Measurements from ENCODE around the gene SGK1.
A peak's percentile ranks its signal among the peaks of the same experiment; 100 is the strongest.
"Not testable (repeated sequence)": the region's sequence is repeated elsewhere in the genome, so short reads cannot be mapped to it uniquely, and the experiment has no call there.

Gene SGK1

DNA sequence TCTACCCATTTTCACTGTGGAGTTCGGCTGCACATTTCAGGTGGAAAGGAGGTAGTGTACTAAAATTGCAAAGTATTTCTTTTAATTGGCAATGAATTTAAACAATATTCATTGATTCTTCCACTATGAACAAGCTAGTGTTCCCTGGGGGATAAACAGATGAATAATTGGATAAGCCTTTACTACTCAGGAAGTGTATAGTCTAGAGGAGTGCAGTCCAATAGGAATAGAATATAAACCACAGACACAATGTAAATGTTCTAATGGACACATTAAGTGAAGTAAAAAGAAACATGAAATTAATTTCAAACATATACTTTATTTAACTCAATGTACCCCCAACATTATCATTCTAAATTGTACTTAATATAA is 28.7 kb downstream of the SGK1 start:
- Histone ChIP-seq H3K27me3 (replicated peaks; ENCODE audit: control insufficient read depth, insufficient read depth, low read length, poor library complexity, severe bottlenecking) (no peaks in the 10 kb centered on the region), H3K36me3 (ENCODE audit: control insufficient read depth, insufficient read depth, low read length) (no peaks in the 10 kb centered on the region), H3K4me1 (ENCODE audit: control insufficient read depth, insufficient read depth, low read length, poor library complexity, severe bottlenecking) (peaks cover 13% of the 10 kb centered on the region), H3K4me3 (ENCODE audit: insufficient read depth, low read depth, low read length, poor library complexity, severe bottlenecking) (no peak overlapping the region), H3K9me3 (ENCODE audit: control insufficient read depth, low read length) (no peaks in the 10 kb centered on the region), H3K27ac (ENCODE audit: insufficient read depth, low read length, poor library complexity, severe bottlenecking) (no peak overlapping the region)
- DNase-seq = no peak

DNA sequence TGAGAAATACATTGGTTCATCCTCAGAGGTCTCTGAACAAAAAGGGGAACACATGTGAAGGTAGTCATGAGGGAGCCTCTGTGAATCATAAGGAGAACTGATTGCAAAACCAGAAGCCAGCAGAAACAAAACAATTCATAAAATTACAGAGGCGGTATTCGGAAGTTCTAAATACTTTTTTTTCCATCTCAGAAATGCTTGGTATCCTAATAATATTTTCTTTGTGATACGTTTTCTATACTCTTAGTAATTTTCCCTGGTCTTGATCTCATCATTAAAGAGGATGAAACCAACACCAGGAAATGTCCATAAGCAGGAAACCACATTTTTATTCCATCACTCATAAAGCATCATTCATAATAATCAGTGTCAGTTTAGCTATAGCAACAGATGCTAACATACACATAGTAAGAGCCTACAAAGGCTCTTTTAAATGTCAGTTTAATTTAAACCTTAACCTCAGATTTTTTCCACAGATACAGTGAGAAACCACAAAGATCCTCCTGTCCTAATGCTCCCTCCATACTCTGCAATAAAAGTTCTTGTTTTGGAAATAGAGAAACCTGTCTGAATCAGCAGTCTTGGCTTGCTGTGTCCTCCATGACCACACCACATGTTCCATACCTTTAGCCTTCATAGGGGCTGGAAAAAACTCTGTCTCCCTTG is 29.2 kb downstream of the SGK1 start:
- no peak for DNase-seq
- no peak overlapping the region for H3K4me3 ChIP-seq (ENCODE audit: insufficient read depth, low read depth, low read length, poor library complexity, severe bottlenecking)
- no peak overlapping the region for H3K27ac ChIP-seq (ENCODE audit: insufficient read depth, low read length, poor library complexity, severe bottlenecking)
- no peaks in the 10 kb centered on the region for H3K27me3 ChIP-seq (replicated peaks; ENCODE audit: control insufficient read depth, insufficient read depth, low read length, poor library complexity, severe bottlenecking)
- no peaks in the 10 kb centered on the region for H3K36me3 ChIP-seq (ENCODE audit: control insufficient read depth, insufficient read depth, low read length)
- no peaks in the 10 kb centered on the region for H3K9me3 ChIP-seq (ENCODE audit: control insufficient read depth, low read length)
- H3K4me1 ChIP-seq (ENCODE audit: control insufficient read depth, insufficient read depth, low read length, poor library complexity, severe bottlenecking) = peaks cover 13% of the 10 kb centered on the region

DNA sequence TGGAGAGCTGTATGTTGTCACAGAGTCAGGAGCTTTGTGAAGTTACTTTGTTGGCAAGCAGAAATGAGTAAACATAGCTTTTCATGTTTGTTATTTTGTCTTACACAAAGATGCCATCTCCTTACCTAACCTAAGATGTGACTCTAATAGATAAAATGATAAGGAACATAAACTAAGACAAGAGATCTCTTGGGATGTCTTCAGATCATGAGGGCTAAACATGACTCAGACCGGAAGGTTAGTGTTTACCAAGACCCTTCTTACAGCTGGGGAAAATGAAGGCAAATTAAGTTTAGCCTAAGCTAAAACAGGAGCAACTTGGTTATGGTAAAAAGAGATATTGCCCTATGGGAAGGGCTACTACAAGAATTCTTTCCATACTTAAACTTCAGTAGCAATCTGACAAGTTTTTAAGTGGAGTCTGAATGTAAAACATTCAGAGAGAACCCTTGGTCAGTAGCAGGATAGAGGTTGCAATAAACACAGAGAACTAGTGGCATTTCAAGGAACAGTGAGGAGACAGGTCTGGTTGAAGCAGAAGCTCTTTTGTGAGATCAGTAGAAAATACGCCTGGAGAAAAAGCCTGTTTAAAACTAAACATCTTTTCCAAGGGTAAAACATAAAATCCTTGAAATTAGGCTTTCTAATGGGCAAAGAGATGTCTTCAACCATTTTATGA is 29.9 kb downstream of the SGK1 start:
- DNase-seq = no peak
- no peaks in the 10 kb centered on the region for H3K36me3 ChIP-seq (ENCODE audit: control insufficient read depth, insufficient read depth, low read length)
- H3K4me3 ChIP-seq (ENCODE audit: insufficient read depth, low read depth, low read length, poor library complexity, severe bottlenecking) = no peak overlapping the region
- H3K27me3 ChIP-seq (replicated peaks; ENCODE audit: control insufficient read depth, insufficient read depth, low read length, poor library complexity, severe bottlenecking) = no peaks in the 10 kb centered on the region
- H3K27ac ChIP-seq (ENCODE audit: insufficient read depth, low read length, poor library complexity, severe bottlenecking) = no peak overlapping the region
- peaks cover 13% of the 10 kb centered on the region for H3K4me1 ChIP-seq (ENCODE audit: control insufficient read depth, insufficient read depth, low read length, poor library complexity, severe bottlenecking)
- H3K9me3 ChIP-seq (ENCODE audit: control insufficient read depth, low read length) = no peaks in the 10 kb centered on the region

DNA sequence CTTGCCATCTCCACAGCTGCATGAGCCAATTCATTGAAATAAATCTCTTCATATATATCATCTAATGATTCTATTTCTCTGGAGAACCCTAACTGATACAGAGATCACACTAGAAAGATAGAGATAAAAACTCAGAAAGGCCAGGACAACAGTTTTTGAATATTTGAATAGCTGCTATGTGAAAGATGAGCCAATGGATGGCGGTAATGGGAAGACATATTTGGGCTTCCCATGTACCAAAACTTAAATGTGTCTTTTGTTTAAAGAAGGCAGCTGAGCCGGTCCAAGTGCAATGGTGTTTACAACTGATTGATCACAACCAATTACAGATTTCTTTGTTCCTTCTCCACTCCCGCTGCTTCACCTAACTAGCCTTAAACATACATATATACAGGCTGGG is 35.1 kb downstream of the SGK1 start:
- DNase-seq = no peak

DNA sequence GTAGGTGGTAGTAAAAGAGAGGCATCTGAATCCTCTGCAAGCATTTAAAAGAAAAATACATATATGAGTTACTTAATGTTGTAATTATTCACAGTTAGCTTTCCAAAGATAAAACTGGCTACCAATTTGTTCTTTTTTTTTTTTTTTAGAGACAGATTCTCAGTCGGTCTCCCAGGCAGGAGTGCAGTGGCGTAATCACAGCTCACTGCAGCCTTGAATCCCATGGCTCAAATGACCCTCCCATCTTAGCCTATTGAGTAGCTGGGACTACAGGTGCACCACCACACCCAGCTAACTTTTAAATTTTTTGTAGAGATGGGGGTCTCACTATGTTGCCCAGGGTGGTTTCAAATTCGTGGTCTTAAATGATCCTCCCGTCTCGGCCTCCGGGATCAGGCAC is 36.5 kb downstream of the SGK1 start:
- Histone ChIP-seq H3K4me3 (ENCODE audit: insufficient read depth, low read depth, low read length, poor library complexity, severe bottlenecking) (no peak overlapping the region), H3K27ac (ENCODE audit: insufficient read depth, low read length, poor library complexity, severe bottlenecking) (no peak overlapping the region), H3K36me3 (ENCODE audit: control insufficient read depth, insufficient read depth, low read length) (no peaks in the 10 kb centered on the region), H3K9me3 (ENCODE audit: control insufficient read depth, low read length) (no peaks in the 10 kb centered on the region), H3K27me3 (replicated peaks; ENCODE audit: control insufficient read depth, insufficient read depth, low read length, poor library complexity, severe bottlenecking) (no peaks in the 10 kb centered on the region), H3K4me1 (ENCODE audit: control insufficient read depth, insufficient read depth, low read length, poor library complexity, severe bottlenecking) (peaks cover 7% of the 10 kb centered on the region)
- DNase-seq = no peak

More for the DNA sequence above, 35.1 kb downstream of the SGK1 start:
- Histone ChIP-seq H3K9me3 (ENCODE audit: control insufficient read depth, low read length) (no peaks in the 10 kb centered on the region), H3K27ac (ENCODE audit: insufficient read depth, low read length, poor library complexity, severe bottlenecking) (no peak overlapping the region), H3K4me3 (ENCODE audit: insufficient read depth, low read depth, low read length, poor library complexity, severe bottlenecking) (no peak overlapping the region), H3K4me1 (ENCODE audit: control insufficient read depth, insufficient read depth, low read length, poor library complexity, severe bottlenecking) (peaks cover under 1% of the 10 kb centered on the region), H3K36me3 (ENCODE audit: control insufficient read depth, insufficient read depth, low read length) (no peaks in the 10 kb centered on the region), H3K27me3 (replicated peaks; ENCODE audit: control insufficient read depth, insufficient read depth, low read length, poor library complexity, severe bottlenecking) (no peaks in the 10 kb centered on the region)

DNA sequence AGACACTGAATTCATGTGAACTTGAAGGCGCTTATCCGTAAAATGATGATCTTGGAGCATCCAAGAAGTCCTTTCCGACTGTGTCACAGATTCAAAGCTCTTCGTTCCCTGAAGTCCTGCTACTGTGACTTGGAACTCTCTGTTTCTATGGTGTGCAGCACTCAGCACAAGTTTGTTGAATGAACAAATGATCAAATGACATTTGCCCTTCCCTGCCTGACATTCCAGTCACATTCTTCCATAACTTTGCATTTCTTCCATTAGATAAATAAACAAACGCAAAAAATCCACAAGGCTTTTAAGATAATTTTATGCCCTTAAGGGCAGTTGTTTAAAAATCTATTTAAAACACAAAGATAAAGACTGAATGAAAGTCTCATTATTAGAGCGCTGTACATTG is 39.9 kb downstream of the SGK1 start:
- H3K27ac ChIP-seq (ENCODE audit: insufficient read depth, low read length, poor library complexity, severe bottlenecking) = no peak overlapping the region
- H3K36me3 ChIP-seq (ENCODE audit: control insufficient read depth, insufficient read depth, low read length) = no peaks in the 10 kb centered on the region
- no peak for DNase-seq
- H3K4me1 ChIP-seq (ENCODE audit: control insufficient read depth, insufficient read depth, low read length, poor library complexity, severe bottlenecking) = peaks cover 8% of the 10 kb centered on the region
- H3K27me3 ChIP-seq (replicated peaks; ENCODE audit: control insufficient read depth, insufficient read depth, low read length, poor library complexity, severe bottlenecking) = no peaks in the 10 kb centered on the region
- H3K9me3 ChIP-seq (ENCODE audit: control insufficient read depth, low read length) = no peaks in the 10 kb centered on the region
- no peak overlapping the region for H3K4me3 ChIP-seq (ENCODE audit: insufficient read depth, low read depth, low read length, poor library complexity, severe bottlenecking)

DNA sequence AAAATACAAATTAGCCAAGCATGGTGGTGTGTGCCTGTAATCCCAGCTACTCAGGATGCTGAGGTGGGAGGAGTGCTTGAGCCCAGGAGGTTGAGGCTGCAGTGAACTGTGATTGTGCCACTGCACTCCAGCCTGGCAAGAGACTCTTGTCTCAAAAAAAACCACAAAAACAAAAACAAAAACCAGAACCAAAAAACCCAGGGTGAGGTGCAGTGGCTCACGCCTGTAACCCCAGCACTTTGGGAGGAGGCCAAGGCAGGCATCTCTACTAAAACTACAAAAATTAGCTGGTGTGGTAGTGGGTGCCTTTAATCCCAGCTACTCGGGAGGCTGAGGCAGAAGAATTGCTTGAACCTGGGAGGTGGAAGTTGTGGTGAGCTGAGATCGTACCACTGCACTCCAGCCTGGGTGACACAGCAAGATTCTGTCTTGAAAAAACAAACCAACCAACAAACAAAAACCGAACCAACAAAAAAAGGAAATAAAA is 41.0 kb downstream of the SGK1 start:
- H3K4me1 ChIP-seq (ENCODE audit: control insufficient read depth, insufficient read depth, low read length, poor library complexity, severe bottlenecking) = peaks cover 17% of the 10 kb centered on the region
- H3K9me3 ChIP-seq (ENCODE audit: control insufficient read depth, low read length); H3K27me3 ChIP-seq (replicated peaks; ENCODE audit: control insufficient read depth, insufficient read depth, low read length, poor library complexity, severe bottlenecking); H3K36me3 ChIP-seq (ENCODE audit: control insufficient read depth, insufficient read depth, low read length); H3K4me3 ChIP-seq (ENCODE audit: insufficient read depth, low read depth, low read length, poor library complexity, severe bottlenecking): not testable (repeated sequence)
- H3K27ac ChIP-seq (ENCODE audit: insufficient read depth, low read length, poor library complexity, severe bottlenecking) = peak overlapping the region; percentile 15
- peak in 1 of 3 donors; percentile 2 for DNase-seq

DNA sequence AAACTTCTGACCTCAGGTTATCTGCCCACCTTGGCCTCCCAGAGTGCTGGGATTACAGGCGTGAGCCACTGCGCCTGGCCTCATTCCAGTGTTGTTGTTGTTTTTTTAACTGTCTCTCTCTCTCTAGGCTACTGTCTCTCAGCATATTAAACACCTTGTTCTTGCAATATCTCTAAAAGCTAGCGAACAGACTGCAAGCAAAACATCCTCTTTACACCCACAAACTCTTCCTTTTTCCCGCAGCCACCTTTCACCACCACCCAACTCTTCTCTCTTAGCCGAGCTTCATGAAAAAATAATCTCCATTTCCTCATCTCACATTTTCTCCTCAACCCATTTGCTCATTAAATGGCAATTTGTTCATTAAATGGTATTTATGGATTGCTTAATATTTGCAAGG is 45.5 kb downstream of the SGK1 start:
- H3K4me1 ChIP-seq (ENCODE audit: control insufficient read depth, insufficient read depth, low read length, poor library complexity, severe bottlenecking) = peaks cover 17% of the 10 kb centered on the region
- H3K9me3 ChIP-seq (ENCODE audit: control insufficient read depth, low read length) = no peaks in the 10 kb centered on the region
- H3K27ac ChIP-seq (ENCODE audit: insufficient read depth, low read length, poor library complexity, severe bottlenecking) = no peak overlapping the region
- no peak for DNase-seq
- no peaks in the 10 kb centered on the region for H3K36me3 ChIP-seq (ENCODE audit: control insufficient read depth, insufficient read depth, low read length)
- no peak overlapping the region for H3K4me3 ChIP-seq (ENCODE audit: insufficient read depth, low read depth, low read length, poor library complexity, severe bottlenecking)
- H3K27me3 ChIP-seq (replicated peaks; ENCODE audit: control insufficient read depth, insufficient read depth, low read length, poor library complexity, severe bottlenecking) = no peaks in the 10 kb centered on the region

DNA sequence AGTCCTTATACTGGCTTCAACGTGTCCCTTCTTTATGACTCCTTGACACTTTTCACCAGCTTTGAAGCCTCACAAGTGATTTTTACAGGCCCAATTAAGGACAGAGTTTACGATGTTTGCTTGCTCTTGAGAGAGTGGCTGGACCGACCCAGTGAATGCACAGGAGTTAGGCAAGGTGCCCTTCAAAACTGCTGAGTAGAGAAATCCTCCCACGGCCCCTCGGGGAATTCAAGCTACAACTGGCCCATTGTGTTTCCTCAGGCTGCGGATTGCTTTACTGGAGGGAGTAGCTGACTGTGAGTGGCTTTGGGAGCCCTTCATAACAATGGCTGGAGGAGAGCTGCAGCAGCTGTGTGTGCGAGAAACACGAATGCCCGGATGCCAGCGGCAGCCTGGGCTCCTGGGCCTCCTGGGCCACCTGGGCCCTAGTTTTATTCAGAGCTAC is 50.0 kb downstream of the SGK1 start:
- Histone ChIP-seq H3K4me3 (ENCODE audit: insufficient read depth, low read depth, low read length, poor library complexity, severe bottlenecking) (no peak overlapping the region), H3K27me3 (replicated peaks; ENCODE audit: control insufficient read depth, insufficient read depth, low read length, poor library complexity, severe bottlenecking) (no peaks in the 10 kb centered on the region), H3K36me3 (ENCODE audit: control insufficient read depth, insufficient read depth, low read length) (no peaks in the 10 kb centered on the region), H3K27ac (ENCODE audit: insufficient read depth, low read length, poor library complexity, severe bottlenecking) (no peak overlapping the region), H3K9me3 (ENCODE audit: control insufficient read depth, low read length) (no peaks in the 10 kb centered on the region), H3K4me1 (ENCODE audit: control insufficient read depth, insufficient read depth, low read length, poor library complexity, severe bottlenecking) (peaks cover 8% of the 10 kb centered on the region)
- no peak for DNase-seq

DNA sequence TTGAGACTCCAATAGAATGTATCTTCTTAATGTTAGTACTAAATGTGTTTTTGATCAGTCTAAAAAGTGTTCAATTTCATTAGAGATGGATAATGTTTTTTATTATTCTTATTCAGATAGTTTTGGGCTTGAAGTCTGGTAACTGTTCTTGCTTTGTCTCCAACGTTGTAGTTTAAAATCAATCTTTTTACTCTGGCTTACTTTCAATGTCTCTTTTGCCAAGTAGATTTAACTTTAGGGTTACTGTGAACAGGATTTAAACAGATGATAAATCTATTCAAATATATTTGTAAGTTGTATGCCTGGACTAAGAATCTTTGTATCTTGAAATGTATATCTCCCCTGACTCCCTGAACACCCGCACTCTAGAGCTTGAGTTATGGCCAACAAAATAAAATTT is 51.1 kb downstream of the SGK1 start:
- Histone ChIP-seq H3K9me3 (ENCODE audit: control insufficient read depth, low read length) (no peaks in the 10 kb centered on the region), H3K4me3 (ENCODE audit: insufficient read depth, low read depth, low read length, poor library complexity, severe bottlenecking) (no peak overlapping the region), H3K4me1 (ENCODE audit: control insufficient read depth, insufficient read depth, low read length, poor library complexity, severe bottlenecking) (no peaks in the 10 kb centered on the region), H3K36me3 (ENCODE audit: control insufficient read depth, insufficient read depth, low read length) (no peaks in the 10 kb centered on the region), H3K27ac (ENCODE audit: insufficient read depth, low read length, poor library complexity, severe bottlenecking) (no peak overlapping the region), H3K27me3 (replicated peaks; ENCODE audit: control insufficient read depth, insufficient read depth, low read length, poor library complexity, severe bottlenecking) (no peaks in the 10 kb centered on the region)
- no peak for DNase-seq

All from effector memory CD4-positive, alpha-beta T cell (primary cell).